Trophoblast cell (in vitro differentiated cells and primary cell): ENCODE results near the gene RAB31.

ENCODE experiments used
- DNase-seq, 2 donors: peaks; one replicate each; pipeline ENCODE4 v3.0.0-alpha.2; 2016
- H2AFZ ChIP-seq: 2 replicates; pipeline ENCODE4 v1.6.1; 2013; ENCODE audit warnings: low read length, moderate library complexity, mild to moderate bottlenecking; ENCODE audit not compliant: insufficient read depth, poor library complexity
- H2AK5ac ChIP-seq: 2 replicates; pipeline ENCODE4 v1.6.1; 2013; ENCODE audit warnings: mild to moderate bottlenecking, low read length
- H2BK120ac ChIP-seq: 2 replicates; pipeline ENCODE4 v1.6.1; 2013; ENCODE audit warnings: low read length, mild to moderate bottlenecking, moderate library complexity; ENCODE audit not compliant: insufficient read depth, poor library complexity
- H2BK12ac ChIP-seq: 2 replicates; pipeline ENCODE4 v1.6.1; 2013; ENCODE audit warnings: mild to moderate bottlenecking, low read length, moderate library complexity
- H2BK5ac ChIP-seq: 2 replicates; pipeline ENCODE4 v1.6.1; 2013; ENCODE audit warnings: low read length, low read depth, moderate library complexity, mild to moderate bottlenecking; ENCODE audit not compliant: poor library complexity
- H3K14ac ChIP-seq: 2 replicates; pipeline ENCODE4 v1.6.1; 2013; ENCODE audit warnings: mild to moderate bottlenecking, low read length
- H3K18ac ChIP-seq: 2 replicates; pipeline ENCODE4 v1.6.1; 2013; ENCODE audit warnings: mild to moderate bottlenecking, low read length
- H3K23ac ChIP-seq: 2 replicates; pipeline ENCODE4 v1.6.1; 2013; ENCODE audit warnings: low read length
- H3K27ac ChIP-seq: 2 replicates; pipeline ENCODE4 v1.5.1; 2013; ENCODE audit warnings: low read depth, mild to moderate bottlenecking, inconsistent platforms, low read length, moderate library complexity
- H3K27me3 ChIP-seq: 2 replicates; pipeline ENCODE4 v1.6.1; 2013; ENCODE audit warnings: inconsistent platforms, mild to moderate bottlenecking, low read length, moderate library complexity; ENCODE audit not compliant: insufficient read depth
- H3K36me3 ChIP-seq, 2 experiments: 1 replicate in 1 of 2; 2 replicates in 1 of 2; pipeline ENCODE4 v1.6.1; 2013; ENCODE audit warnings: low read length in 2 of 2, mild to moderate bottlenecking in 2 of 2, moderate library complexity in 1 of 2; ENCODE audit not compliant: insufficient read depth in 2 of 2, control insufficient read depth in 1 of 2
- H3K4ac ChIP-seq: 2 replicates; pipeline ENCODE4 v1.6.1; 2013; ENCODE audit warnings: low read depth, mild to moderate bottlenecking, low read length, moderate library complexity
- H3K4me1 ChIP-seq, 2 experiments: 1 replicate in 1 of 2; 2 replicates in 1 of 2; pipeline ENCODE4 v1.6.1; 2013; ENCODE audit warnings: low read length in 2 of 2, mild to moderate bottlenecking in 2 of 2, moderate library complexity in 1 of 2; ENCODE audit not compliant: insufficient read depth in 2 of 2, control insufficient read depth in 1 of 2
- H3K4me2 ChIP-seq: 2 replicates; pipeline ENCODE4 v1.6.1; 2013; ENCODE audit warnings: inconsistent platforms, mild to moderate bottlenecking, low read length, moderate library complexity
- H3K4me3 ChIP-seq: 2 replicates; pipeline ENCODE4 v1.5.1; 2013; ENCODE audit warnings: mild to moderate bottlenecking, low read depth, low read length, inconsistent platforms
- H3K79me1 ChIP-seq: one replicate; pipeline ENCODE4 v1.6.1; 2013; ENCODE audit warnings: low read length
- H3K79me2 ChIP-seq: 2 replicates; pipeline ENCODE4 v1.6.1; 2013; ENCODE audit warnings: low read length, mild to moderate bottlenecking; ENCODE audit not compliant: control insufficient read depth, insufficient read depth, poor library complexity
- H3K9ac ChIP-seq: 2 replicates; pipeline ENCODE4 v1.6.1; 2013; ENCODE audit warnings: mild to moderate bottlenecking, low read length
- H3K9me3 ChIP-seq: 2 replicates; pipeline ENCODE4 v1.6.1; 2013; ENCODE audit warnings: low read depth, mild to moderate bottlenecking, control low read depth, inconsistent platforms, low read length; ENCODE audit not compliant: insufficient read depth
- H4K12ac ChIP-seq: 2 replicates; pipeline ENCODE4 v1.6.1; 2013; ENCODE audit warnings: low read depth, mild to moderate bottlenecking, low read length, moderate library complexity
- H4K8ac ChIP-seq: 2 replicates; pipeline ENCODE4 v1.6.1; 2013; ENCODE audit warnings: low read depth, mild to moderate bottlenecking, low read length, moderate library complexity
- H4K91ac ChIP-seq: one replicate; pipeline ENCODE4 v1.6.1; 2013; ENCODE audit warnings: low read depth, mild to moderate bottlenecking, low read length, moderate library complexity
- WGBS: extraction: QIAGEN DNeasy Blood & Tissue Kit; methylation state at CpG from one replicate; pipeline ENCODE4 v1.1.7; 2013; ENCODE audit warnings: missing lambda C conversion rate; ENCODE audit not compliant: insufficient read length, insufficient coverage; ENCODE audit errors: extremely low coverage; 5-methylcytosine and 5-hydroxymethylcytosine counted together

Gene RAB31

DNA sequence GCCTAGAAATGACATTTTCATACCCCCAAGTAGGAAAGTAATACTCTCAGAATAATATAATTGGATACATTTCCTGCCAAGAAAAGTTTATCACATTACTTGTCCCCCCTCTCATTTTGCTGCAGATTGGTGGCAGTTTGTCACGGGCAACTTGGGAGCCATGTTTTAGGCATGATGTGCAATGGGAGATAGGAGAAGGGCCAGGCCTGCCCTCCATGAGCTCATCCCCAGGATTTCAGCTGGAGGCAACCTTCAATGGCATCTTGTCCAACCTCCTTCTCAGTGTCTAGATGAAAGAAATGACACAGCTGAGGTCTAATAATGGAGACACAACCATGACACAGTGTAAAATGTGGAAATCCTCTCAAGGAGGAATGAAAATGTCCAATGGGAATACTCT is 11.4 kb upstream of the RAB31 start:
- no peak overlapping the region for H4K91ac ChIP-seq
- WGBS, result no CpG with 5 or more reads among the region's 1 CpG

GRCh38 chr18:9697121-9697520 is 11.0 kb upstream of the RAB31 start:
- H3K4me3 ChIP-seq, result no peak overlapping the region
- no peak overlapping the region for H2BK120ac ChIP-seq
- no peak overlapping the region for H4K12ac ChIP-seq
- H3K36me3 ChIP-seq, result no peaks in the 10 kb centered on the region
- H2AK5ac ChIP-seq, result no peak overlapping the region
- H3K27me3 ChIP-seq, result no peaks in the 10 kb centered on the region
- no peak overlapping the region for H2BK5ac ChIP-seq
- H3K27ac ChIP-seq, result no peak overlapping the region
- H2BK12ac ChIP-seq, result no peak overlapping the region
- H3K4me1 ChIP-seq, result peaks cover 3 to 4% of the 10 kb centered on the region in 2 experiments
- no peak for DNase-seq
- H3K9ac ChIP-seq, result no peak overlapping the region
- no peak overlapping the region for H3K4me2 ChIP-seq
- WGBS, result no CpG with 5 or more reads among the region's 9 CpGs
- H3K4ac ChIP-seq, result no peak overlapping the region
- H4K91ac ChIP-seq, result no peak overlapping the region
- H4K8ac ChIP-seq, result no peak overlapping the region
- H3K9me3 ChIP-seq, result no peaks in the 10 kb centered on the region
- no peak overlapping the region for H2AFZ ChIP-seq
- H3K79me1 ChIP-seq, result peaks cover 3% of the 10 kb centered on the region
- no peak overlapping the region for H3K23ac ChIP-seq
- H3K14ac ChIP-seq, result no peak overlapping the region
- no peaks in the 10 kb centered on the region for H3K79me2 ChIP-seq
- no peak overlapping the region for H3K18ac ChIP-seq

More for the DNA sequence above, 11.4 kb upstream of the RAB31 start:
- Histone ChIP-seq H3K4me2 (no peak overlapping the region), H3K4me1 (peaks cover 3 to 4% of the 10 kb centered on the region in 2 experiments), H3K9me3 (no peaks in the 10 kb centered on the region), H2BK120ac (no peak overlapping the region), H3K79me1 (peaks cover 3% of the 10 kb centered on the region), H3K4me3 (no peak overlapping the region), H3K27me3 (no peaks in the 10 kb centered on the region), H3K14ac (no peak overlapping the region), H2AK5ac (no peak overlapping the region), H3K4ac (no peak overlapping the region), H3K79me2 (no peaks in the 10 kb centered on the region), H4K8ac (no peak overlapping the region), H3K27ac (no peak overlapping the region), H3K9ac (no peak overlapping the region), H2BK5ac (no peak overlapping the region), H3K18ac (no peak overlapping the region), H2AFZ (no peak overlapping the region), H4K12ac (no peak overlapping the region), H3K23ac (no peak overlapping the region), H3K36me3 (no peaks in the 10 kb centered on the region), H2BK12ac (no peak overlapping the region)
- DNase-seq, result no peak

GRCh38 chr18:9698497-9698896 is 9.6 kb upstream of the RAB31 start:
- Histone ChIP-seq H3K4me1 (peaks cover 3 to 4% of the 10 kb centered on the region in 2 experiments), H3K36me3 (no peaks in the 10 kb centered on the region), H3K27ac (no peak overlapping the region), H3K9me3 (no peaks in the 10 kb centered on the region), H4K8ac (no peak overlapping the region), H4K91ac (no peak overlapping the region), H3K9ac (no peak overlapping the region), H3K4me2 (no peak overlapping the region), H3K27me3 (no peaks in the 10 kb centered on the region), H4K12ac (no peak overlapping the region), H3K18ac (no peak overlapping the region), H2AK5ac (no peak overlapping the region), H3K79me1 (peaks cover 3% of the 10 kb centered on the region), H3K4me3 (no peak overlapping the region), H3K23ac (no peak overlapping the region), H3K4ac (no peak overlapping the region), H3K79me2 (no peaks in the 10 kb centered on the region), H2AFZ (no peak overlapping the region), H2BK120ac (no peak overlapping the region), H2BK12ac (no peak overlapping the region), H3K14ac (no peak overlapping the region), H2BK5ac (no peak overlapping the region)
- no CpG with 5 or more reads among the region's 4 CpGs for WGBS
- no peak for DNase-seq

GRCh38 chr18:9700261-9700796 is 7.8 kb upstream of the RAB31 start:
- no peak for DNase-seq
- Histone ChIP-seq H3K36me3 (no peaks in the 10 kb centered on the region), H3K27me3 (no peaks in the 10 kb centered on the region), H2AK5ac (no peak overlapping the region), H3K18ac (no peak overlapping the region), H2BK120ac (no peak overlapping the region), H3K14ac (no peak overlapping the region), H3K79me1 (peaks cover 3% of the 10 kb centered on the region), H4K91ac (no peak overlapping the region), H3K4me1 (peaks cover 7 to 9% of the 10 kb centered on the region in 2 experiments), H2BK12ac (no peak overlapping the region), H4K8ac (no peak overlapping the region), H3K4me2 (no peak overlapping the region), H3K4me3 (no peak overlapping the region), H3K23ac (no peak overlapping the region), H4K12ac (no peak overlapping the region), H3K79me2 (no peaks in the 10 kb centered on the region), H3K9ac (no peak overlapping the region), H3K27ac (no peak overlapping the region), H3K9me3 (no peaks in the 10 kb centered on the region), H3K4ac (no peak overlapping the region), H2BK5ac (no peak overlapping the region), H2AFZ (no peak overlapping the region)
- WGBS, result no CpG with 5 or more reads among the region's 6 CpGs
